BLaER1 treated with 17β-estradiol and CSF1 and Interleukin-3, amounts not matched to agents 10 nM and 100 nM (cell line): ENCODE data around the gene DLG5.

Experiments
- H3K27ac ChIP-seq, 11 experiments: shearing (Covaris generic); formaldehyde crosslinking; 2 replicates each; pipeline ENCODE4 v1.8.1; 2022
- H3K27me3 ChIP-seq, 11 experiments: shearing (Covaris generic); formaldehyde crosslinking; 2 replicates each; pipeline ENCODE4 v1.8.1; 2022
- H3K36me3 ChIP-seq, 11 experiments: shearing (Covaris generic); formaldehyde crosslinking; 2 replicates each; pipeline ENCODE4 v1.8.1; 2022
- H3K4me1 ChIP-seq, 10 experiments: shearing (Covaris generic); formaldehyde crosslinking; 2 replicates each; pipeline ENCODE4 v1.8.1; 2022
- H3K4me2 ChIP-seq, 11 experiments: shearing (Covaris generic); formaldehyde crosslinking; 2 replicates each; pipeline ENCODE4 v1.8.1; 2022
- H3K4me3 ChIP-seq, 10 experiments: shearing (Covaris generic); formaldehyde crosslinking; 2 replicates each; pipeline ENCODE4 v1.8.1; 2022
- H3K9ac ChIP-seq, 11 experiments: shearing (Covaris generic); formaldehyde crosslinking; 2 replicates each; pipeline ENCODE4 v1.8.1; 2022
- H3K9me3 ChIP-seq, 11 experiments: shearing (Covaris generic); formaldehyde crosslinking; replicated peaks in 1 of 11; 2 replicates each; pipeline ENCODE4 v1.8.1; 2022
- H4K20me1 ChIP-seq, 11 experiments: shearing (Covaris generic); formaldehyde crosslinking; 2 replicates each; pipeline ENCODE4 v1.8.1; 2022
- Cebpa-rat ChIP-seq, 11 experiments: shearing (Covaris generic); IDR thresholded peaks; 2 replicates each; pipeline ENCODE4 v1.8.1; 2022

DLG5 gene

GRCh38 chr10:77926566-77927401 lies at the start of gene DLG5:
Gene DLG5, minus strand, starts transcription at chr10:77926755. Its CDS starts 235 bp downstream, at chr10:77926520.
- H3K4me1 ChIP-seq: peaks cover 16 to 29% (median 25%) of the 10 kb centered on the region in 10 experiments
- peaks cover 27 to 60% (median 51%) of the 10 kb centered on the region in 11 experiments for H3K27me3 ChIP-seq
- H3K9me3 ChIP-seq: no peaks in the 10 kb centered on the region
- H4K20me1 ChIP-seq: peaks cover 0 to 52% (median 22%) of the 10 kb centered on the region in 11 experiments; a peak in 14 of 22 replicates
- peak within 1 kb of the TSS; percentile 98 to 100 (median 100) for H3K4me2 ChIP-seq
- peak within 1 kb of the TSS; percentile 48 to 77 (median 72); a peak in 21 of 22 replicates for H3K27ac ChIP-seq
- no peak for TF ChIP-seq Cebpa-rat (IDR thresholded peaks at IDR 0.05)
- peak within 1 kb of the TSS; percentile 75 to 85 (median 82) for H3K9ac ChIP-seq
- H3K4me3 ChIP-seq: peak within 1 kb of the TSS; percentile 67 to 87 (median 76)
- peaks cover 0 to 4% (median 0%) of the 10 kb centered on the region in 11 experiments; a peak in 1 of 22 replicates for H3K36me3 ChIP-seq

GRCh38 chr10:77975086-77975666 lies 48.6 kb upstream of the DLG5 start:
- no peak overlapping the region for H3K27ac ChIP-seq
- peaks cover 54 to 69% (median 59%) of the 10 kb centered on the region in 11 experiments for H3K36me3 ChIP-seq
- no peaks in the 10 kb centered on the region for H3K9me3 ChIP-seq
- no peaks in the 10 kb centered on the region for H3K27me3 ChIP-seq
- no peak overlapping the region for H3K9ac ChIP-seq
- H3K4me3 ChIP-seq: no peak overlapping the region
- no peak overlapping the region for H3K4me2 ChIP-seq
- TF ChIP-seq Cebpa-rat (IDR thresholded peaks at IDR 0.05): no peak
- peaks cover 0 to 11% (median 0%) of the 10 kb centered on the region in 11 experiments; a peak in 2 of 22 replicates for H4K20me1 ChIP-seq
- H3K4me1 ChIP-seq: peaks cover 10 to 16% (median 13%) of the 10 kb centered on the region in 10 experiments

GRCh38 chr10:77974396-77975074 lies 48.0 kb upstream of the DLG5 start:
- Histone ChIP-seq H3K4me2 (no peak overlapping the region), H3K36me3 (peaks cover 48 to 63% (median 52%) of the 10 kb centered on the region in 11 experiments), H3K4me3 (no peak overlapping the region), H3K27me3 (no peaks in the 10 kb centered on the region), H4K20me1 (peaks cover 0 to 11% (median 0%) of the 10 kb centered on the region in 11 experiments; a peak in 2 of 22 replicates), H3K4me1 (peaks cover 10 to 16% (median 13%) of the 10 kb centered on the region in 10 experiments), H3K27ac (no peak overlapping the region), H3K9me3 (no peaks in the 10 kb centered on the region), H3K9ac (no peak overlapping the region)
- TF ChIP-seq Cebpa-rat (IDR thresholded peaks at IDR 0.05): no peak

GRCh38 chr10:77973276-77973675 lies 46.7 kb upstream of the DLG5 start:
- H3K36me3 ChIP-seq: peaks cover 35 to 50% (median 40%) of the 10 kb centered on the region in 11 experiments
- H3K9ac ChIP-seq: no peak overlapping the region
- H3K4me3 ChIP-seq: no peak overlapping the region
- H4K20me1 ChIP-seq: peaks cover 0 to 11% (median 0%) of the 10 kb centered on the region in 11 experiments; a peak in 2 of 22 replicates
- no peaks in the 10 kb centered on the region for H3K27me3 ChIP-seq
- no peaks in the 10 kb centered on the region for H3K9me3 ChIP-seq
- H3K27ac ChIP-seq: no peak overlapping the region
- TF ChIP-seq Cebpa-rat (IDR thresholded peaks at IDR 0.05): no peak
- peaks cover 10 to 16% (median 13%) of the 10 kb centered on the region in 10 experiments for H3K4me1 ChIP-seq
- no peak overlapping the region for H3K4me2 ChIP-seq

- Histone ChIP-seq H3K9ac (no peak overlapping the region), H3K36me3 (peaks cover 24 to 39% (median 28%) of the 10 kb centered on the region in 11 experiments), H3K27me3 (no peaks in the 10 kb centered on the region), H3K9me3 (no peaks in the 10 kb centered on the region), H3K4me2 (no peak overlapping the region), H3K27ac (no peak overlapping the region), H3K4me3 (no peak overlapping the region), H3K4me1 (peaks cover 14 to 22% (median 18%) of the 10 kb centered on the region in 10 experiments), H4K20me1 (peaks cover 0 to 5% (median 0%) of the 10 kb centered on the region in 11 experiments; a peak in 2 of 22 replicates)
- TF ChIP-seq Cebpa-rat (IDR thresholded peaks at IDR 0.05): no peak
Measured at GRCh38 chr10:77972148-77972547, 45.6 kb upstream of the DLG5 start.

GRCh38 chr10:77971804-77972144 lies 45.2 kb upstream of the DLG5 start:
- Histone ChIP-seq H3K9ac (no peak overlapping the region; a peak in 1 of 22 replicates), H4K20me1 (peaks cover 0 to under 1% (median 0%) of the 10 kb centered on the region in 11 experiments; a peak in 2 of 22 replicates), H3K36me3 (peaks cover 20 to 35% (median 25%) of the 10 kb centered on the region in 11 experiments), H3K4me1 (peaks cover 14 to 25% (median 21%) of the 10 kb centered on the region in 10 experiments), H3K9me3 (no peaks in the 10 kb centered on the region), H3K4me2 (peak overlapping the region in 10 of 11 experiments; percentile 49 to 78 (median 65); a peak in 16 of 22 replicates), H3K4me3 (no peak overlapping the region), H3K27ac (peak overlapping the region in 10 of 11 experiments; percentile 44 to 71 (median 56); a peak in 16 of 22 replicates), H3K27me3 (no peaks in the 10 kb centered on the region)
- TF ChIP-seq Cebpa-rat (IDR thresholded peaks at IDR 0.05): no peak

GRCh38 chr10:77970869-77971803 lies 44.6 kb upstream of the DLG5 start:
- Histone ChIP-seq H3K36me3 (peaks cover 14 to 29% (median 18%) of the 10 kb centered on the region in 11 experiments), H4K20me1 (no peaks in the 10 kb centered on the region; a peak in 1 of 22 replicates), H3K27ac (peak overlapping the region in 10 of 11 experiments; percentile 44 to 71 (median 56); a peak in 19 of 22 replicates), H3K9ac (peak overlapping the region in 6 of 11 experiments; percentile 18 to 52 (median 23); a peak in 5 of 22 replicates), H3K4me3 (no peak overlapping the region), H3K9me3 (0 out of 22 replicates have a peak, but pooled peaks cover 0 to 2% (median 0%) of the 10 kb centered on the region in 11 experiments), H3K27me3 (no peaks in the 10 kb centered on the region), H3K4me1 (peaks cover 14 to 29% (median 25%) of the 10 kb centered on the region in 10 experiments), H3K4me2 (peak overlapping the region; percentile 49 to 78 (median 67))
- no peak for TF ChIP-seq Cebpa-rat (IDR thresholded peaks at IDR 0.05)

- Histone ChIP-seq H3K9ac (no peak overlapping the region), H3K27ac (no peak overlapping the region)
Measured at GRCh38 chr10:77969114-77969513, 42.6 kb upstream of the DLG5 start.

More at GRCh38 chr10:77969114-77969513, 42.6 kb upstream of the DLG5 start:
- Histone ChIP-seq H3K4me2 (no peak overlapping the region), H3K4me1 (peaks cover 14 to 29% (median 25%) of the 10 kb centered on the region in 10 experiments), H3K27me3 (no peaks in the 10 kb centered on the region), H3K9me3 (peaks cover 4 to 23% (median 18%) of the 10 kb centered on the region in 11 experiments), H3K36me3 (peaks cover 0 to 10% (median 0%) of the 10 kb centered on the region in 11 experiments; a peak in 5 of 22 replicates), H3K4me3 (no peak overlapping the region), H4K20me1 (no peaks in the 10 kb centered on the region)
- TF ChIP-seq Cebpa-rat (IDR thresholded peaks at IDR 0.05): no peak
